ENCODE results near the gene CDHR3.
A peak's percentile ranks its signal among the peaks of the same experiment; 100 is the strongest.

Gene CDHR3

GRCh38 chr7:106031300-106032035 lies 68.4 kb downstream of the CDHR3 start:
- no peak for DNase-seq

GRCh38 chr7:106032295-106032694 lies 69.2 kb downstream of the CDHR3 start:
- DNase-seq: no peak

GRCh38 chr7:106033735-106034134 lies 70.7 kb downstream of the CDHR3 start:
- no peak for DNase-seq

GRCh38 chr7:106034383-106034782 lies 71.3 kb downstream of the CDHR3 start:
- no peak for DNase-seq

- DNase-seq: no peak
These were observed 72.5 kb downstream of the CDHR3 start for GRCh38 chr7:106035568-106035967.

GRCh38 chr7:106036004-106036403 lies 72.9 kb downstream of the CDHR3 start:
- DNase-seq: no peak

- DNase-seq: no peak
These were observed 74.6 kb downstream of the CDHR3 start for GRCh38 chr7:106037489-106038176.

GRCh38 chr7:106038289-106038688 lies 75.2 kb downstream of the CDHR3 start:
- DNase-seq: no peak

- DNase-seq: no peak
These were observed 75.9 kb downstream of the CDHR3 start for GRCh38 chr7:106038916-106039315.

GRCh38 chr7:106039486-106040060 lies 76.5 kb downstream of the CDHR3 start:
- no peak for DNase-seq

GRCh38 chr7:106041140-106041717 lies 78.2 kb downstream of the CDHR3 start:
- DNase-seq: peak; percentile 29

- no peak for DNase-seq
These were observed 79.1 kb downstream of the CDHR3 start for GRCh38 chr7:106042196-106042611.

- DNase-seq: no peak
These were observed 82.1 kb downstream of the CDHR3 start for GRCh38 chr7:106045139-106045538.

GRCh38 chr7:106045586-106045985 lies 82.5 kb downstream of the CDHR3 start:
- DNase-seq: no peak

GRCh38 chr7:106047184-106047583 lies 84.1 kb downstream of the CDHR3 start:
- DNase-seq: no peak

GRCh38 chr7:106047818-106048705 lies 85.0 kb downstream of the CDHR3 start:
- no peak for DNase-seq

GRCh38 chr7:106048706-106049020 lies 85.6 kb downstream of the CDHR3 start:
- DNase-seq: no peak

- DNase-seq: no peak
These were observed 86.2 kb downstream of the CDHR3 start for GRCh38 chr7:106049139-106049752.

- no peak for DNase-seq
These were observed 87.1 kb downstream of the CDHR3 start for GRCh38 chr7:106050002-106050745.

GRCh38 chr7:106050746-106051117 lies 87.7 kb downstream of the CDHR3 start:
- no peak for DNase-seq

- no peak for DNase-seq
These were observed 89.6 kb downstream of the CDHR3 start for GRCh38 chr7:106052681-106053080.

GRCh38 chr7:106053109-106053508 lies 90.0 kb downstream of the CDHR3 start:
- DNase-seq: no peak
